ENCODE results near the gene RPS28.
"Not testable (repeated sequence)": the region's sequence is repeated elsewhere in the genome, so short reads cannot be mapped to it uniquely, and the experiment has no call there.

Gene RPS28

GRCh38 chr19:8306235-8307054, 14.9 kb upstream of the RPS28 start:
- H3K4me3 ChIP-seq (ENCODE audit: low read length): no peak overlapping the region
- TF ChIP-seq, protein P1, sequence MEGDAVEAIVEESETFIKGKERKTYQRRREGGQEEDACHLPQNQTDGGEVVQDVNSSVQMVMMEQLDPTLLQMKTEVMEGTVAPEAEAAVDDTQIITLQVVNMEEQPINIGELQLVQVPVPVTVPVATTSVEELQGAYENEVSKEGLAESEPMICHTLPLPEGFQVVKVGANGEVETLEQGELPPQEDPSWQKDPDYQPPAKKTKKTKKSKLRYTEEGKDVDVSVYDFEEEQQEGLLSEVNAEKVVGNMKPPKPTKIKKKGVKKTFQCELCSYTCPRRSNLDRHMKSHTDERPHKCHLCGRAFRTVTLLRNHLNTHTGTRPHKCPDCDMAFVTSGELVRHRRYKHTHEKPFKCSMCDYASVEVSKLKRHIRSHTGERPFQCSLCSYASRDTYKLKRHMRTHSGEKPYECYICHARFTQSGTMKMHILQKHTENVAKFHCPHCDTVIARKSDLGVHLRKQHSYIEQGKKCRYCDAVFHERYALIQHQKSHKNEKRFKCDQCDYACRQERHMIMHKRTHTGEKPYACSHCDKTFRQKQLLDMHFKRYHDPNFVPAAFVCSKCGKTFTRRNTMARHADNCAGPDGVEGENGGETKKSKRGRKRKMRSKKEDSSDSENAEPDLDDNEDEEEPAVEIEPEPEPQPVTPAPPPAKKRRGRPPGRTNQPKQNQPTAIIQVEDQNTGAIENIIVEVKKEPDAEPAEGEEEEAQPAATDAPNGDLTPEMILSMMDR (conservative IDR thresholded peaks at IDR 0.05; ENCODE audit: low read depth, low read length): no peak
- no peak for DNase-seq (ENCODE audit: low read depth)

DNA sequence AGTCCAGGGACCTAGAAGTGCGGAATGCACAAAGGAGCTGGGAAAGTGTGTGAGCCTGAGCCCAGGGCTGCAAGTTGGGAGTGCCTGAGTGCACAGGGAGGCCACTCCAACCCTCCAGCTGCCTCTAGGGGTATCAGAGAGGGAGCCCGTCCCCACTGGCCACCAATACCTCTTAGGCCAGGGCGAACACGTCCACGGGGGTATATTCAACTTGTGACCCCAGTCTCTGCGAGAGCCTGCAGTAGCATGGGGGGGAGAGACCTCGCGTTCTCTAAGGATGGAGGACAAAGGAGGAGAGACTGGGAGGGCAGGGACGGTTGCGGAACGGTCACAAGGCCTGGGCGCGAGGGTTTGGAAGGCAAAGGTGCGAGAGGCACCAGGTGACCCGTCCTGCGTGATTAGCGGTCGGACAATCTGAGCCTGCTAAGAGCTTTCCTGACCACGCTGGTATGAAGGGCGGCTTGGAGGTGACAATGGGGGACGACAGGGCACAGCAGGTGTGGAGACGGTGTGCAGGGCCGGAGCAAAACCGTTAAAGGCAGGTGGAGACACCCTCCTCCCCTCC, 13.8 kb upstream of the RPS28 start:
- no peak for DNase-seq (ENCODE audit: low read depth)
- peak overlapping the region; percentile 73 for H3K4me3 ChIP-seq (ENCODE audit: low read length)
- TF ChIP-seq, protein P1 (conservative IDR thresholded peaks at IDR 0.05; ENCODE audit: low read depth, low read length): no peak

DNA sequence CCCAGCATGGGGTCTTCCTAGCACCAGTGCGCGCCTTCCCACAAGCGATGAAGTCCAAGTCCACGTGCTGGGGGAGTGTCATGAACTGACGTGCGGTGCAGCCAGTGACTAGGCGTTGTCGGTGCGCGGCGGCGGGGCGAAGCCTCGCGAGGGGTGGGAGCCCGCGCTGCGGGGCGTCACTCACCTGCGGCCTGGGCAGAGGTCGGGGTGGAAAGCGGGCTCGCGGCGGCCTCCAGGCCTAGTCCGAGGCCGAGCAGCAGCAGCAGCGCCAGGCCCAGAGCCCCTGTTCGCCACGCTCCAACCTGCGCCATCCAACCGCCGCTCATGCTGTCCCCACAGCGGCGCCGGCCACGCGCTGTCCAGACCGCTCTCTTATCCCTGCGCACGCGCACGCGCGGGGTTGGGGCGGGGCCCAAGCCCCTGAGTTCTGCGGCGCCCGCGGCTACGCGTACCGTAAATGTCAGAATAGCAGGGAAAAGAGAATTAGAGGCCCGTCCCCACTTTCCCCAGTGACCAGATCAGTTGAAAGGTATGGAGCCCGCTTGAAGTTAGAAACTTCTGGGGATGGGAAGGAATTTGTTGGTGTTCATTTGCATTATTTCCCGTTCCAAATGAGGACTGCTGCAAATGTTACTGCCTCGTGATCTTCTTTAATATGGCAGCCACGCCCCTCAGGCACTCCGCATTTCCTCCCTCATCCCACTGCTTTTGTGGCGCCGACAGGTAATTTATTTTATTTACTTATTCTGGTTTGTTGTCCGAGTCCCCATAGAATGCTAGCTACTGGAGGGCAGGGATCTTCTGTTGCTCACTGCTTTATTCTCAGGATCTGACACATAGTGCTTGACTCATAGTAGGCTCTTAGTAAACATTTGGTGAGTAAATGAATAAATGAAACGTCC, 13.1 kb upstream of the RPS28 start, which contains the start of gene CD320:
Gene CD320 (minus strand): TSS at position 394 of the 902 bp plus-strand sequence. CDS start 68 bp downstream, at position 326.
- DNase-seq (ENCODE audit: low read depth): peak; percentile 61
- TF ChIP-seq, protein P1 (conservative IDR thresholded peaks at IDR 0.05; ENCODE audit: low read depth, low read length): no peak
- H3K4me3 ChIP-seq (ENCODE audit: low read length): peak within 1 kb of the TSS; percentile 73

- TF ChIP-seq, protein P1 (conservative IDR thresholded peaks at IDR 0.05; ENCODE audit: low read depth, low read length): no peak
- no peak for DNase-seq (ENCODE audit: low read depth)
- peak overlapping the region; percentile 73 for H3K4me3 ChIP-seq (ENCODE audit: low read length)
These were observed 12.4 kb upstream of the RPS28 start for GRCh38 chr19:8308891-8309291.

DNA sequence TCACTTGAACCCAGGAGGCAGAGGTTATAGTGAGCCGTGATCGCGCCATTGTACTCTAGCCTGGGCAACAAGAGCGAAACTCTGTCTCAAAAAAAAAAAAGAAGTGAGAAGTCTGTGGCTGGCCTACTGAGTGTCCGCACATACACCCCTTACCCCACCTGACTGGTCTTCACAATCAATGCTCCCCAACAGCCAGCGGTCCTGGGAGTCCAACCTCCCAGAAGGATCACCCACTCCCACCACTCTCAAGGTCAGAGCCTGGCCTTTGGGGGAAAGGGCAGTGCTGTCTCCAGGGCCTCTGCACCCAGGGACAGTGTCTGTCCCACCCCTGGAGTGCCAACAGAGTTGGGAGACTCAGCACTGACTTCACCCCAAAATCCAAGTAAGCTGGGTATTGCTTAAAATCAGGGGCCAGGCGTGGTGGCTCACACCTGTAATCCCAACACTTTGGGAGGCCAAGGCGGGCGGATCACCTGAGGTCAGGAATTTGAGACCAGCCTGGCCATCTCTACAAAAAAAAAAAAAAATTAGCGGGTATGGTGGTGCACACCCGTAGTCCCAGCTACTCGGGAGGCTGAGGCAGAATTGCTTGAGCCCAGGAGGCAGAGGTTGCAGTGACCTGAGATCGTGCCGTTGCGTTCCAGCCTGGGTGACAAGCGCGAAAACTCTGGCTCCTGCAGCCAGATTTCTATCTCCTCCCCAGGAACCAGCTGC, 10.8 kb upstream of the RPS28 start:
- no peak for DNase-seq (ENCODE audit: low read depth)
- no peak overlapping the region for H3K4me3 ChIP-seq (ENCODE audit: low read length)
- TF ChIP-seq, protein P1 (conservative IDR thresholded peaks at IDR 0.05; ENCODE audit: low read depth, low read length): no peak

DNA sequence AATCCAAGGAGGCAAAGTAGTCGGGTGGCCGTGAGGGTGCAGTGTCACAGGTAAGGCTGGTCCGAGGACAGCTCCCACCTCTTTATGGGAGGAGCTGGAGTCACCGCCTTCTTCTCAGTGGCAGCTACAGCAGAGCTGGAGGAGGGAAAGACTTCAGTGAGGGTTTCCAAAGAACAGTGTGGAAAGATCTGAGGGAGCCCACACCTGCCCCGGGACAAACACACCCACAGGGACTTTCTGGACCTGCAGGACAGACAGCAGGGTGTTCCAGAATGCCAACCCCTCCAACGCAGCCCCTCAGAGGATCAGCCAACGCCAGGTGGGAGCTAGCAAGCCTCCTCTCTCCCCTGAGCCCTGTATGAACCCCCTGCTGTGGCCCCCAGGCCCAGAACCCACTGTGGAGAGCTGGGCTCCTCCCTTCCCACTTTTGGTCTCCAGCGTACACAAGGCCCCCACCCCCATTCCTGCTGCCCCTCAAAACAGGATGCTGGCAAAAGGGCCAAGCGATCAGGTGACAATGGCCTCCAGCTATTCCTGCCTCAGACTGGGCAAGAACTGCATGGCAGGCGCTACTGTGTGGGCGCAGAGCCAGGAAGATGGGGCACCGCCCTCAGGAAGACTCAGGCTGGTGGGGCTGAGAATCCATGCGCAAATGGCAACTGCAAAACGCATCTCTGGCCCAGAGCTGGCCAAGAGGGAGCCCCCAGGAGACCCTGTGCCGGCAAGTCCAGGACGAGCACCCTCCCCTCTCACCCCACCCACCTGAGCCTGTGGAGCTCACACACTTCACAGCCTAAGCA, 9.6 kb upstream of the RPS28 start:
- H3K4me3 ChIP-seq (ENCODE audit: low read length): no peak overlapping the region
- DNase-seq (ENCODE audit: low read depth): no peak
- TF ChIP-seq, protein P1 (conservative IDR thresholded peaks at IDR 0.05; ENCODE audit: low read depth, low read length): no peak

GRCh38 chr19:8314981-8315640, 6.2 kb upstream of the RPS28 start:
- not testable (repeated sequence) for DNase-seq (ENCODE audit: low read depth); H3K4me3 ChIP-seq (ENCODE audit: low read length)
